Lung (tissue), 12 donors: ENCODE results near the gene TMEM209. TPM values are rescaled to one million over a fixed set of nuclear protein-coding genes. Genes with fewer than 3 reads are reported as not detected.

Experiments
- ATAC-seq: fragments of 200-7000 bp; cut with Tn5 transposase; one replicate; pipeline ENCODE4 v1.9.1; 2020; ENCODE audit warnings: moderate number of reproducible peaks; ENCODE audit not compliant: insufficient read depth, low FRiP score
- DNase-seq, 3 donors: peaks; one replicate each; pipeline ENCODE4 v3.0.0-alpha.2; 2013 to 2017
- H3K27ac ChIP-seq, 2 donors: one replicate each; pipeline ENCODE4 v1.5.1; 2013; ENCODE audit warnings: mild to moderate bottlenecking in 2 of 2, moderate library complexity in 2 of 2, control low read depth in 1 of 2, inconsistent platforms in 1 of 2, low read depth in 1 of 2, low read length in 1 of 2
- H3K27me3 ChIP-seq, 3 donors: one replicate each; pipeline ENCODE4 v1.5.1; 2013; ENCODE audit warnings: low read length in 2 of 3; ENCODE audit not compliant: control insufficient read depth in 3 of 3, insufficient read depth in 3 of 3
- H3K36me3 ChIP-seq, 4 donors: one replicate each; pipeline ENCODE4 v1.5.1; 2013; ENCODE audit warnings: low read length in 4 of 4, mild to moderate bottlenecking in 1 of 4, moderate library complexity in 1 of 4; ENCODE audit not compliant: control insufficient read depth in 4 of 4, insufficient read depth in 4 of 4
- H3K4me1 ChIP-seq, 5 donors: one replicate each; pipeline ENCODE4 v1.5.1; 2013; ENCODE audit warnings: low read length in 5 of 5, mild to moderate bottlenecking in 2 of 5, moderate library complexity in 1 of 5; ENCODE audit not compliant: control insufficient read depth in 5 of 5, insufficient read depth in 5 of 5
- H3K4me3 ChIP-seq: one replicate; pipeline ENCODE4 v1.5.1; 2013; ENCODE audit warnings: mild to moderate bottlenecking, control low read depth, moderate library complexity
- H3K9ac ChIP-seq, 2 donors: one replicate each; pipeline ENCODE4 v1.5.1; 2013; ENCODE audit warnings: low read length in 2 of 2, control low read depth in 1 of 2; ENCODE audit not compliant: insufficient read depth in 1 of 2
- H3K9me3 ChIP-seq, 4 donors: one replicate each; pipeline ENCODE4 v1.5.1; 2013; ENCODE audit warnings: low read length in 3 of 4, mild to moderate bottlenecking in 1 of 4, moderate library complexity in 1 of 4; ENCODE audit not compliant: control insufficient read depth in 4 of 4, insufficient read depth in 3 of 4
- WGBS, 2 donors: extraction: QIAGEN DNeasy Blood & Tissue Kit; methylation state at CpG; one replicate each; pipeline ENCODE4 v1.1.7; 2013; 5-methylcytosine and 5-hydroxymethylcytosine counted together
- polyA plus RNA-seq, 2 donors: library from polyadenylated mRNA; stranded (reverse); fragments of 200-250 nt; gene quantifications; one replicate each; pipeline ENCODE4 v1.2.1, GENCODE V29; 2013
- total RNA-seq, 2 donors: library from RNA; depleted of rRNA in 1 of 2; stranded (reverse); fragments of >200 nt in 1 of 2; gene quantifications; one replicate each; pipeline ENCODE4 v1.2.1, GENCODE V29; 2014 to 2021
- TF ChIP-seq, protein P1 (sequence below): IDR thresholded peaks from 2 replicates; pipeline ENCODE4 v1.5.1; 2012; ENCODE audit warnings: mild to moderate bottlenecking; ENCODE audit errors: control extremely low read depth, extremely low read depth
- donor health status: control.
- donor health status: control.
- donor health status: Bipolar disorder and iron deficiency.
- donor health status: healthy.
- donor health status: DM: yes; HTN: yes; CAD: no.

TMEM209 gene
- total and polyA plus RNA-seq, 4 donors, result 8.3 to 22.2 (median 12.6) TPM

DNA sequence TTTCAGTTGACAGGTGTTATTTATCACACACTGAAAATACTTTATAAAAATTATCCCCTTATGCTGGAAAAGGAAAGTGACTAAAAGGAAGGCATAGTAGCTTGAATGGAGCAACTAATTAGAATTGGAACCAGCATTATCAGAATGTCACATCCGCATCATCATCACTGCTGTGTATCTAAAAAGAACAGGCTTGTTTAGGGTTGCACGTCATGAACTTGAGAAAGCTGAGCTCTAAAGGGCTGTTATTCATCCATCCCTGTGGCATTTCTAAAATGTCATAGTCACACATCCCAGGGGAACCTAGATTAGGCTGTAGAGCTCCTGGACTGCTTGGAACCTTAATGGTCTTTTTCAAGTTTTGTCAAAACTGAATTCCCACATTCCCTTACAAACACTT lies 80.5 kb downstream of the TMEM209 start:
- Histone ChIP-seq H3K4me3 (no peak overlapping the region), H3K27me3 (no peaks in the 10 kb centered on the region), H3K9me3 (no peaks in the 10 kb centered on the region), H3K9ac (no peak overlapping the region), H3K27ac (no peak overlapping the region), H3K36me3 (peaks cover 14 to 38% (median 28%) of the 10 kb centered on the region in 4 donors), H3K4me1 (peaks cover 0 to 28% (median 5%) of the 10 kb centered on the region in 5 donors)
- DNase-seq (no peak), ATAC-seq (no peak)
- 89 to 94% methylated on average over 2 of the region's 2 CpGs for WGBS, 2 donors
- TF ChIP-seq, protein P1, sequence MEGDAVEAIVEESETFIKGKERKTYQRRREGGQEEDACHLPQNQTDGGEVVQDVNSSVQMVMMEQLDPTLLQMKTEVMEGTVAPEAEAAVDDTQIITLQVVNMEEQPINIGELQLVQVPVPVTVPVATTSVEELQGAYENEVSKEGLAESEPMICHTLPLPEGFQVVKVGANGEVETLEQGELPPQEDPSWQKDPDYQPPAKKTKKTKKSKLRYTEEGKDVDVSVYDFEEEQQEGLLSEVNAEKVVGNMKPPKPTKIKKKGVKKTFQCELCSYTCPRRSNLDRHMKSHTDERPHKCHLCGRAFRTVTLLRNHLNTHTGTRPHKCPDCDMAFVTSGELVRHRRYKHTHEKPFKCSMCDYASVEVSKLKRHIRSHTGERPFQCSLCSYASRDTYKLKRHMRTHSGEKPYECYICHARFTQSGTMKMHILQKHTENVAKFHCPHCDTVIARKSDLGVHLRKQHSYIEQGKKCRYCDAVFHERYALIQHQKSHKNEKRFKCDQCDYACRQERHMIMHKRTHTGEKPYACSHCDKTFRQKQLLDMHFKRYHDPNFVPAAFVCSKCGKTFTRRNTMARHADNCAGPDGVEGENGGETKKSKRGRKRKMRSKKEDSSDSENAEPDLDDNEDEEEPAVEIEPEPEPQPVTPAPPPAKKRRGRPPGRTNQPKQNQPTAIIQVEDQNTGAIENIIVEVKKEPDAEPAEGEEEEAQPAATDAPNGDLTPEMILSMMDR, result no peak

DNA sequence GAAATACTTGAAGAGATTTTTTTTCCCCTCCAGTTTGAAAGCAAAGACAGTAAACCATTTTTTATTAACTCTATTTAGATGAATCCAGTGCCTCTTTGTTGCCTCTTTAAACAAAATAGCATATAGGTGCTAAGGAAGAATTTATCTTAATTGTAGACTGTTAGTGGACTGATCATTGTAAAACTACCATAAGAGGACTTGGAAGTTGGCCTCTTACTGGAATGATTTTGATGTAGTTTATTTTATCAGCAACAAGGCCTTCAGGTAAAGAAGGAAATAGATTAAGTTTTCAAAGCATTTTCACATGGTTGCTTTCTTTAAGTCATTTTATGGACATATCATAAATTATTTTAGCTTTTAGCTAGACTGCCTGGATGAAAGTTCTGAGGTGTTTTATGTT lies 81.7 kb downstream of the TMEM209 start:
- no peak for ATAC-seq
- H3K36me3 ChIP-seq, result peaks cover 14 to 36% (median 26%) of the 10 kb centered on the region in 4 donors
- no peak overlapping the region for H3K9ac ChIP-seq
- H3K4me1 ChIP-seq, result peaks cover 0 to 18% (median 0%) of the 10 kb centered on the region in 5 donors
- H3K27ac ChIP-seq, result no peak overlapping the region
- H3K4me3 ChIP-seq, result no peak overlapping the region
- H3K9me3 ChIP-seq, result no peaks in the 10 kb centered on the region
- TF ChIP-seq, protein P1, result no peak
- no peak for DNase-seq
- no peaks in the 10 kb centered on the region for H3K27me3 ChIP-seq

DNA sequence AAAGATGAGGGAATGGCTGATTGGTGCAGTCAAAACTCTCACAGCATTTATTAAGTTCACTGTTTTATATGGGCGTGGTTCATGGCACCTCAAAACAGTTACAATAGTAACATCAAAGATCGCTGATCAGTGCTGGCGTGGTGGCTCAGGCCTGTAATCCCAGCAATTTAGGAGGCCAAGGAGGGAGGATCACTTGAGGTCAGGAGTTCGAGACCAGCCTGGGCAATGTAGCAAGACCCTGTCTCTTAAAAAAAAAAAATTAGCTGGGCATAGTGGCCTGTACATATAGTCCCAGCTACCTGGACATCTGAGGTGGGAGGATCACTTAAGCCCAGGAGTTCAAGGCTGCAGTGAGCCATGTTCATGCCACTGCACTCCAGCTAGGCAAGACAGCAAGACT lies 86.4 kb downstream of the TMEM209 start:
- no peak overlapping the region for H3K27ac ChIP-seq
- H3K4me1 ChIP-seq, result no peaks in the 10 kb centered on the region
- H3K4me3 ChIP-seq, result no peak overlapping the region
- DNase-seq, result no peak
- no peaks in the 10 kb centered on the region for H3K9me3 ChIP-seq
- WGBS, 2 donors, result 98 to 99% methylated on average over 4 of the region's 4 CpGs
- peaks cover 11 to 27% (median 17%) of the 10 kb centered on the region in 4 donors for H3K36me3 ChIP-seq
- H3K9ac ChIP-seq, result no peak overlapping the region
- no peaks in the 10 kb centered on the region for H3K27me3 ChIP-seq
- TF ChIP-seq, protein P1, result no peak
- ATAC-seq, result no peak

DNA sequence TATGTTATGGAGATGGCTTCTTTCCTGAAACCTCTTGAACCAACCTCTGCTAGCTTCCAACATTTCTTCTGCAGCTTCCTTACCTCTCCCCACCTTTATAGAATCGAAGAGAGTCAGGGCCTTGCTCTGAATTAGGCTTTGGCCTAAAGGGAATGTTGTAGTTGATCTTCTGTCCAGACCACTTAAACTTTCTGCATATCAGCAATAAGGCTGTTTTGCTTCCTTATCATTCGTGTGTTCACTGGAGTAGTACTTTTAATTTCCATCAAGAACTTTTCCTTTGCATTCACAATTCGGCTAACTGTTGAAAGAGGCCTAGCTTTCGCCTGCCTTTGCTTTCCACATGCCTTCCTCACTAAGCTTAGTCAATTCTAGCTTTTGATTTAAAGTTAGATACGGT lies 86.9 kb downstream of the TMEM209 start:
- H3K27me3 ChIP-seq, result no peaks in the 10 kb centered on the region
- TF ChIP-seq, protein P1, result no peak
- no peak overlapping the region for H3K27ac ChIP-seq
- H3K9me3 ChIP-seq, result no peaks in the 10 kb centered on the region
- H3K4me1 ChIP-seq, result peaks cover 0 to 1% (median 0%) of the 10 kb centered on the region in 5 donors
- H3K4me3 ChIP-seq, result no peak overlapping the region
- 74 to 94% methylated on average over 5 of the region's 5 CpGs for WGBS, 2 donors
- H3K36me3 ChIP-seq, result peaks cover 11 to 27% (median 17%) of the 10 kb centered on the region in 4 donors
- DNase-seq, result no peak
- no peak overlapping the region for H3K9ac ChIP-seq
- no peak for ATAC-seq
